ENCODE results near the gene NIT1. TPM values are rescaled to one million over a fixed set of nuclear protein-coding genes. Genes with fewer than 3 reads are reported as not detected.

The NIT1 gene
- total RNA-seq, 1 donor from 2014 or later: 34.2 TPM

DNA sequence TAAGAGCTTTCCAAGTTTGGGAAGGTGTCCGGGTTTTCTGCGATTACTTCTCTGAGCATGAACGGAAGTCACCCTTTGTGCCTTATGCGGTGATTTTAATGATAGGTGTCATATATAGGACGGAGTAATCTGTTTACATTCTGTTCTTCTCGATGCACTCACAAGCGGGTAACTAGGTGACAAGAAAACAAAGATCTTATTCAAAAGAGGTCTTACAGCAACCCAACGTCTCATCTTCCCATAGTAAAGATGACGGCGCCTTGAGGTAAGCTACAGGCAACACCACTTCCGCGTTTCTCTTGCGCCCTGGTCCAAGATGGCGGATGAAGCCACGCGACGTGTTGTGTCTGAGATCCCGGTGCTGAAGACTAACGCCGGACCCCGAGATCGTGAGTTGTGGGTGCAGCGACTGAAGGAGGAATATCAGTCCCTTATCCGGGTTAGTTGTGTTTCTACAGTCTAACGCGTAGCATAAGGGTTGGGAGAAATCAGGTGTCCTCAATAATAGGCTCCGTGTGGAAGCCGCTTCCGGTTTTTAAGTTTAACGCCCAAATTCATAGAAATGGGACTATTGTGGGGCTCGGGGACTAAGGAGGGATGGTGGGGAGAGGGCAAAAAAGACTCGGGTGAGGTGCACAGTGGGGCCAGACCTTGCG is 35.9 kb downstream of the NIT1 start, which contains the start of gene UFC1:
Gene UFC1, plus strand, starts transcription at position 297 of the 656 bp plus-strand sequence. Its CDS starts 20 bp downstream, at position 317.
- H3K4me3 ChIP-seq (ENCODE audit: low read depth, low read length): peak within 1 kb of the TSS; percentile 71
- TF ChIP-seq, protein P1, sequence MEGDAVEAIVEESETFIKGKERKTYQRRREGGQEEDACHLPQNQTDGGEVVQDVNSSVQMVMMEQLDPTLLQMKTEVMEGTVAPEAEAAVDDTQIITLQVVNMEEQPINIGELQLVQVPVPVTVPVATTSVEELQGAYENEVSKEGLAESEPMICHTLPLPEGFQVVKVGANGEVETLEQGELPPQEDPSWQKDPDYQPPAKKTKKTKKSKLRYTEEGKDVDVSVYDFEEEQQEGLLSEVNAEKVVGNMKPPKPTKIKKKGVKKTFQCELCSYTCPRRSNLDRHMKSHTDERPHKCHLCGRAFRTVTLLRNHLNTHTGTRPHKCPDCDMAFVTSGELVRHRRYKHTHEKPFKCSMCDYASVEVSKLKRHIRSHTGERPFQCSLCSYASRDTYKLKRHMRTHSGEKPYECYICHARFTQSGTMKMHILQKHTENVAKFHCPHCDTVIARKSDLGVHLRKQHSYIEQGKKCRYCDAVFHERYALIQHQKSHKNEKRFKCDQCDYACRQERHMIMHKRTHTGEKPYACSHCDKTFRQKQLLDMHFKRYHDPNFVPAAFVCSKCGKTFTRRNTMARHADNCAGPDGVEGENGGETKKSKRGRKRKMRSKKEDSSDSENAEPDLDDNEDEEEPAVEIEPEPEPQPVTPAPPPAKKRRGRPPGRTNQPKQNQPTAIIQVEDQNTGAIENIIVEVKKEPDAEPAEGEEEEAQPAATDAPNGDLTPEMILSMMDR (conservative IDR thresholded peaks at IDR 0.05; ENCODE audit: low read depth, low read length): no peak
- DNase-seq (ENCODE audit: low read depth): peak; percentile 78

DNA sequence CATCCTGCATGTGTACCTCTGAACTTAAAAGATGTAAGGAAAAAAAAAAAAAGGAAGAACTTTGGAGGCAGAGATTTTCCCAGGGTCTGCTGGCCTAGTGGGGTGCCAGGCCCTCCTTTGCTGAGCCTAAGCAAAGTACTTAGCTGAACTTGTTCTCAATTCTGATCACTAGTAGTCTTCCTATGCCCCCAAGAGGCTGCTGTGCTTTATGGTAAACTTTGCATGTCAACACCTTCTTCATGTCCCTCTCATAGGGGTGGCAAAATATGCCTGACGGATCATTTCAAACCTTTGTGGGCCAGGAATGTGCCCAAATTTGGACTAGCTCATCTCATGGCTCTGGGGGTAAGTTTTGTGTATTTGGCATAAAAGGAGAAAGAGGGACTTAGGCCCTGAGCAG is 40.0 kb downstream of the NIT1 start:
- H3K4me3 ChIP-seq (ENCODE audit: low read depth, low read length): no peak overlapping the region
- DNase-seq (ENCODE audit: low read depth): no peak
- TF ChIP-seq, protein P1 (conservative IDR thresholded peaks at IDR 0.05; ENCODE audit: low read depth, low read length): no peak

DNA sequence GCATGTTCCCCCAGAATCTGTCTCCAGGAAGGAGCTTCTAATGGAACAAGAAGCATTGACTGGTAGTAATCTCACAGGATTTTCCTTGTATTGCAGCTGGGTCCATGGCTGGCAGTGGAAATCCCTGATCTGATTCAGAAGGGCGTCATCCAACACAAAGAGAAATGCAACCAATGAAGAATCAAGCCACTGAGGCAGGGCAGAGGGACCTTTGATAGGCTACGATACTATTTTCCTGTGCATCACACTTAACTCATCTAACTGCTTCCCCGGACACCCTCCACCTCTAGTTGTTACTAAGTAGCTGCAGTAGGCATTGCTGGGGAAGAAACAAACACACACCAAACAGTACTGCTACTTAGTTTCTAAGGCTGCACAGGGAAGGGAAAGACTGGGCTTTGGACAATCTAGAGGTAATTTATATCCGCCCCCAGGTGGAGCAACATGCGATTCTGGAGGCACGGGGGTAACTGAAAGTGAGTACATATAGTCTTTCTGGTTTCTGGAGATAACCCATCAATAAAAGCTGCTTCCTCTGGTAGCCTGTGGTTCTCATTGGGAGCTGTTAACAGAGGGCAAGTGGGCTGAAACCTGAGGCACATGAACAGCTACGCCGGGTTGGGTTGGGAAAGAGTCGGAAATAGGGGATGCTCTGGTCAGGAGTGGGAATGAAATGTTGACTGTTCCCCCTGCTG is 40.6 kb downstream of the NIT1 start:
- DNase-seq (ENCODE audit: low read depth): no peak

DNA sequence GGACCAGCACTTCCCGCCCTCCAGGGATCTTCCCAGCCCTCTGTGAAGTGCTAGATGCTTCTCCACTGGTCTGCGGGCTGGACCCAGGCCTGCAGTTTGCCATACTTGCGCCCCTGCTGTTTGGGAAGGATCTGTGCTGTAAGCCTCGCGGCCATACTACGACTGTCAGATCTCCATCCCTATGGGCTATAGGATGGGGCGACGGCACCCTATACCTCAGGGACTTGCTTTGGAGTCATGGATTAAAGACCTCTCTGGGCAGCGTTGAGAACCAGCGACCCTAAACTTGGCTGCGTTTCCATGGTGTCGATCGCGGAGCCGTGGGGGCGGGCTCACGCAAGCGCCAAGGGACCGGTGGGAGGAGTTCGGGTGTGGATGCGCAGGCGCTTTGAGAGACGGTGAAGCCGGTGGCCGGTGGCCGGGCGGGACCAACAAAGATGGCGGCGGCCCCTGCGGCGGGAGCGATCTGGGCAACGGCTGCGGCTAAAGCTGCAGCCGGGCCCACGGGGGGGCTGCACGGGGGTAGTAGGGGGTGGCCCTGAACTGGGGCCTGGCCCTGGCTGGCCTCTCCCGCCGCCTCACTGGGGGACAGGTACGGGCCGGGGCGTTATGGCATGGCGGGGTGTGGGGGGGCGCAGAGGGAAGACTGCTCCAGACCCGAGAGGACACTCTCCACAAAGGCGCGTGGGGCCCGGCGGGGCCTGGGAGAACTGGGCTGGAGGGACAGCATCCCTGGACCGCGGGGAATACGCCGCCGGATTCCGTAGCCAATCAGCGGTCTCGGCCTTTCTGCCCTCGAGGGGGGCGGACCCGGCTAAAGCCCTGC is 41.4 kb downstream of the NIT1 start, which contains the start of gene USP21:
Gene USP21, plus strand, starts transcription at position 414 of the 826 bp plus-strand sequence. CDS start 1,141 bp downstream, outside the sequence.
- peak within 1 kb of the TSS; percentile 75 for H3K4me3 ChIP-seq (ENCODE audit: low read depth, low read length)
- TF ChIP-seq, protein P1 (conservative IDR thresholded peaks at IDR 0.05; ENCODE audit: low read depth, low read length): peak; percentile 46
- DNase-seq (ENCODE audit: low read depth): peak; percentile 37

More for the DNA sequence above, 40.6 kb downstream of the NIT1 start:
- H3K4me3 ChIP-seq (ENCODE audit: low read depth, low read length): peak overlapping the region; percentile 75
- TF ChIP-seq, protein P1 (conservative IDR thresholded peaks at IDR 0.05; ENCODE audit: low read depth, low read length): no peak

DNA sequence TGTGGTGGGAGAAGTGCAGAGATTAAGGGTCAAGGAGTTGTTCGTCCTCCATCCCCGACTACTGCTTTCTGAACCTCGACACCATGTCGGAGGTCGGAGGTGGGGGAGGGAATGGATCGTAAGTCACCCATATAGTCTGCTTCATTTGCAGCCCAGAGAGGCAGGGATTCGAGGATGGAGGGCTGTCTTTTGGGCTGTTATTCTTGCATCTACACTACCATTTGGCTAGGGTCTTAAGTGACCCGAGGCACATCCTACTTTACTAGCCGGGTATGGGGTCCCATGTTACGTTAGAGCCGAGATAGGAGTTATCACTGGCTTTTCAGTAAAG is 42.0 kb downstream of the NIT1 start:
- DNase-seq (ENCODE audit: low read depth): no peak
- TF ChIP-seq, protein P1 (conservative IDR thresholded peaks at IDR 0.05; ENCODE audit: low read depth, low read length): no peak
- peak overlapping the region; percentile 75 for H3K4me3 ChIP-seq (ENCODE audit: low read depth, low read length)

DNA sequence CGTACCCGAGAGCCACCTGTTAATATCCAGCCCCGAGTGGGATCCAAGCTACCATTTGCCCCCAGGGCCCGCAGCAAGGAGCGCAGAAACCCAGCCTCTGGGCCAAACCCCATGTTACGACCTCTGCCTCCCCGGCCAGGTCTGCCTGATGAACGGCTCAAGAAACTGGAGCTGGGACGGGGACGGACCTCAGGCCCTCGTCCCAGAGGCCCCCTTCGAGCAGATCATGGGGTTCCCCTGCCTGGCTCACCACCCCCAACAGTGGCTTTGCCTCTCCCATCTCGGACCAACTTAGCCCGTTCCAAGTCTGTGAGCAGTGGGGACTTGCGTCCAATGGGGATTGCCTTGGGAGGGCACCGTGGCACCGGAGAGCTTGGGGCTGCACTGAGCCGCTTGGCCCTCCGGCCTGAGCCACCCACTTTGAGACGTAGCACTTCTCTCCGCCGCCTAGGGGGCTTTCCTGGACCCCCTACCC is 42.8 kb downstream of the NIT1 start:
- TF ChIP-seq, protein P1 (conservative IDR thresholded peaks at IDR 0.05; ENCODE audit: low read depth, low read length): no peak
- DNase-seq (ENCODE audit: low read depth): no peak
- H3K4me3 ChIP-seq (ENCODE audit: low read depth, low read length): no peak overlapping the region

All from epithelial cell of proximal tubule (primary cell).